ENCODE data around the gene DPP10. TPM values are rescaled to one million over a fixed set of nuclear protein-coding genes. Genes with fewer than 3 reads are reported as not detected.

DPP10 gene
- total RNA-seq, 1 donor from 2014 or later, result 2.1 TPM

GRCh38 chr2:115694651-115695050, 1252.2 kb downstream of the DPP10 start:
- H3K4me3 Mint-ChIP-seq, result no peak overlapping the region

GRCh38 chr2:115733190-115733775, 1290.8 kb downstream of the DPP10 start:
- H3K36me3 Mint-ChIP-seq (ENCODE audit: low read depth), result no peaks in the 10 kb centered on the region
- H3K27ac Mint-ChIP-seq (ENCODE audit: unreplicated experiment), result no peak overlapping the region
- no peak overlapping the region for H3K4me3 Mint-ChIP-seq
- no peak for DNase-seq (ENCODE audit: low read depth, low spot score)
- no peak for TF ChIP-seq CTCF (conservative IDR thresholded peaks at IDR 0.05)
- H3K4me1 Mint-ChIP-seq, result peaks cover 6% of the 10 kb centered on the region
- H3K9me3 Mint-ChIP-seq, result no peaks in the 10 kb centered on the region
- no peaks in the 10 kb centered on the region for H3K27me3 Mint-ChIP-seq (ENCODE audit: low read depth)

More at GRCh38 chr2:115694651-115695050, 1252.2 kb downstream of the DPP10 start:
- H3K27me3 Mint-ChIP-seq (ENCODE audit: low read depth), result no peaks in the 10 kb centered on the region
- no peak for DNase-seq (ENCODE audit: low read depth, low spot score)
- peaks cover 2% of the 10 kb centered on the region for H3K36me3 Mint-ChIP-seq (ENCODE audit: low read depth)
- H3K27ac Mint-ChIP-seq (ENCODE audit: unreplicated experiment), result no peak overlapping the region
- H3K4me1 Mint-ChIP-seq, result no peaks in the 10 kb centered on the region
- peaks cover under 1% of the 10 kb centered on the region for H3K9me3 Mint-ChIP-seq
- TF ChIP-seq CTCF (conservative IDR thresholded peaks at IDR 0.05), result no peak

GRCh38 chr2:115738111-115738510, 1295.7 kb downstream of the DPP10 start:
- no peaks in the 10 kb centered on the region for H3K36me3 Mint-ChIP-seq (ENCODE audit: low read depth)
- H3K27me3 Mint-ChIP-seq (ENCODE audit: low read depth), result no peaks in the 10 kb centered on the region
- no peak overlapping the region for H3K27ac Mint-ChIP-seq (ENCODE audit: unreplicated experiment)
- H3K4me1 Mint-ChIP-seq, result peaks cover 4% of the 10 kb centered on the region
- H3K9me3 Mint-ChIP-seq, result peaks cover 2% of the 10 kb centered on the region
- no peak for DNase-seq (ENCODE audit: low read depth, low spot score)
- TF ChIP-seq CTCF (conservative IDR thresholded peaks at IDR 0.05), result no peak
- H3K4me3 Mint-ChIP-seq, result no peak overlapping the region

GRCh38 chr2:115739574-115739973, 1297.1 kb downstream of the DPP10 start:
- Mint-ChIP-seq H3K27ac (ENCODE audit: unreplicated experiment) (no peak overlapping the region), H3K27me3 (ENCODE audit: low read depth) (no peaks in the 10 kb centered on the region), H3K9me3 (peaks cover 2% of the 10 kb centered on the region), H3K4me1 (no peaks in the 10 kb centered on the region), H3K4me3 (no peak overlapping the region), H3K36me3 (ENCODE audit: low read depth) (no peaks in the 10 kb centered on the region)
- TF ChIP-seq CTCF (conservative IDR thresholded peaks at IDR 0.05), result peak; percentile 21
- no peak for DNase-seq (ENCODE audit: low read depth, low spot score)

GRCh38 chr2:115746151-115746550, 1303.7 kb downstream of the DPP10 start:
- DNase-seq (ENCODE audit: low read depth, low spot score), result no peak
- no peak overlapping the region for H3K27ac Mint-ChIP-seq (ENCODE audit: unreplicated experiment)
- no peak for TF ChIP-seq CTCF (conservative IDR thresholded peaks at IDR 0.05)
- no peaks in the 10 kb centered on the region for H3K36me3 Mint-ChIP-seq (ENCODE audit: low read depth)
- no peaks in the 10 kb centered on the region for H3K4me1 Mint-ChIP-seq
- no peak overlapping the region for H3K4me3 Mint-ChIP-seq
- H3K9me3 Mint-ChIP-seq, result no peaks in the 10 kb centered on the region
- no peaks in the 10 kb centered on the region for H3K27me3 Mint-ChIP-seq (ENCODE audit: low read depth)
